Activated naive CD8-positive, alpha-beta T cell treated with anti-CD3 and anti-CD28 coated beads, Interleukin-2, amount 50 U/mL, for 16 hours (primary cell): Measurements from ENCODE around the gene SNRPD3.

Experiments used
- DNase-seq: peaks from one replicate; pipeline ENCODE4 v3.0.0-alpha.2; 2020; ENCODE audit warnings: low read depth, low spot score

Gene SNRPD3

GRCh38 chr22:24567668-24568067 is 11.9 kb downstream of the SNRPD3 start:
- DNase-seq: no peak

- DNase-seq: no peak
Measured at GRCh38 chr22:24571266-24571665, 15.5 kb downstream of the SNRPD3 start.

DNA sequence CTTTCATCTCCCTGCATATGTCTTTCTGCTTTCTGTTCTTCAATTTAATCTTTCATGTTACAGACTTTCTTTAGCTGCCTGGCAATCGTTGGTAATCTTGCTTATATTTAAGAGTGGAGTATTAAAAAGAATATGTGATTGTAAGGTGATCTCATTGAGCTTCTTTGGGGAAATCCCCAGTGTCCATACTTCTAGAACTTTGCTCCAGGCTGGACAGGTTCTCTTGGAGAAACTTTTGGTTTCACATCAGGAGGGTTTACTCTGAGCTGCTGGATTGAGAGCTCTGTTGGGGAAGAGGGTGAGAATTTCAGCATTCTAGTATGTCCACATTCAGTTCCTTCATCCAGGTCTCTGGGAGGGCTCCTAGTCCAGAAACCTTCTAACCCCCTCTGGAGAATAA is 21.0 kb downstream of the SNRPD3 start:
- DNase-seq: no peak

DNA sequence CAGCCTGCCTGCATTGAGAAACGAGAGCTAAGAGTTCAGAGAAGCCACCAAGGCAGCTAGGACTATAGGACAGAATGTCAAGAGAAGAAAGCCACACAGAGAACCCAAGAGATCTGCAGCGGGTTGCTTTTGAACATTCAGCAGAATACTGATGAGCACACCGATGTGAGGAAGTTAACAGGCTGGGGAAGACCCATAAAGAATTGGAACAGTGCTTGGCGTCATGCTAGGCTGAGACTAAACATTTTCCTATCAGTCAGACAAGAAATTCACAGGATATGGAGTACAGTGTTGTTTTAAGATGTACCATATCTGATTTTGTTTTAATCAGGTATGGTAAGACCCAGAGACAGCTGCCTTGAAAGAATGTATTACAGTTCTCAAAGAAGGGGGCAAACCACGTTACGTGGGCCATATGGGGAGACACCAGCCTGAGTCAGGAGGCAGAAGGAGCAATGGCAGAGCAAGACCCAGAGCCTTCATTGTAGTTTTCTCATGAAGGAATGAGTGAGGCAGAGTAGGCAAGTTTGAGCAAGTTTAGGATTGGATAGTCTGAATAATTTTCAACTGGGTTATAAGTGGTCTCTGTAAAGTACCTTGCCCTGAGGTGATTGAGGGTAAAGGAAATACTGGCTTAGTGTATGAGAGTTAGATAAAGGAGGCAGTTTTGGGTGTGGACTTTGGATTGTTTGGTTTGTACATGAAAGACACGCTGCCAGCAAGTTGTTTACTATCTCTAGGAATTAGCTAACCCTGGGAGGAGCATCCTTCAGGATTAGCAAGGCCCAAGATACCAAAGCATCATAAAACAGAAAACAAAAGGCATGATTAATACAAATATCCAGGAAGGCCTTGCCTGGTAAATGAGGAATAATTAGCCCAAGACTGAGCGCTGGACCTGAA is 22.8 kb downstream of the SNRPD3 start:
- DNase-seq: no peak

GRCh38 chr22:24579258-24579601 is 23.4 kb downstream of the SNRPD3 start:
- DNase-seq: no peak

DNA sequence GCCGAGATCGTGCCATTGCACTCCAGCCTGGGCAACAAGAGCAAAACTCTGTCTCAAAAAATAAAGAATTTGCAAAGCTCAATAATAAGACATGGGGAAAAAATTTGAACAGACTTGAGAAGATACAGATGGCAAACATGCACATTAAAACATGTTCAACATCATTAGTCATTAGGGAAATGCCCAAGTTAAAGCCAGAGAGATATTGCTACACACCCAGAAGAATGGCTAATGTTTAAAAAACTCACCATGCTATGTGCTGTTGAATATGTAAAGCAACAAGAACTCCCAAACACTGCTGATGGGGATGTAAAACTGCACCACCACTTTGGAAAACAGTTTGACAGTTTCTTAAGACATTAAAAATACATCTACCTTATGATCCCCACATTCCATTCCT is 24.5 kb downstream of the SNRPD3 start:
- DNase-seq: no peak

DNA sequence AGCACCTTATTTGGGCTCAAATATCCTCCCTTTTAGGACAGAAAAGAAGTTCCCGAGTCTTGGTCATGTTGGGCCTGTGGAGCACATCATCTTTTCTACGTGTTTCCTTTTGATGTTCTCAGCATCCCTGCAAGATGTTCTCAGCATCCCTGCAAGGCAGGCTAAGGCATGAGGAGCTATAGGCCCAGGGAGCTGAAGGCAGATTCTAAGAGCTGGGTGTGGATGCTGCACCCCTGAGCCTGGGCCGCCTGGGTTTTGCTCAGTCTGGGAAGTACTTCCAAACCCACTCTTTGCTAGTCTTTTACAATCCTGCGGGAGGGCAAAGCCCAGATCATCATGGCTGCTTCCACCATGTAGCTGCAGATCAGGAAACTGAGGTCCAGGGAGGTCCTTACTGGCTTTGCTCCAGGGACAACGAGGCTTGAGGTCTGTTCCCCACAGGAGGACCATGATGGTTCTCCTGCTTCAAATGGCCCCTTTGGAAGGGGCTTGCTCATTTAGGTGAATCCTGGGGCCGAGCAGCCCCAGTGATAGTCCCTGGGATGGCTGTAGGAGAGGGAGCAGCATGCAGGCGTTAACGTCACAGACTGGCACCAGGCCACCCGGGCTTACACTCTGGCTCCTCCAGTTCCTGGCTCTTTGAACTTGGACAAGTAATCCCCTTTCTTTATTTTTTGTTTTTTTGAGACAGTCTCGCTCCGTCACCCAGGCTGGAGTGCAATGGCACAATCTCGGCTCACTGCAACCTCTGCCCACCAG is 26.4 kb downstream of the SNRPD3 start:
- DNase-seq: no peak

DNA sequence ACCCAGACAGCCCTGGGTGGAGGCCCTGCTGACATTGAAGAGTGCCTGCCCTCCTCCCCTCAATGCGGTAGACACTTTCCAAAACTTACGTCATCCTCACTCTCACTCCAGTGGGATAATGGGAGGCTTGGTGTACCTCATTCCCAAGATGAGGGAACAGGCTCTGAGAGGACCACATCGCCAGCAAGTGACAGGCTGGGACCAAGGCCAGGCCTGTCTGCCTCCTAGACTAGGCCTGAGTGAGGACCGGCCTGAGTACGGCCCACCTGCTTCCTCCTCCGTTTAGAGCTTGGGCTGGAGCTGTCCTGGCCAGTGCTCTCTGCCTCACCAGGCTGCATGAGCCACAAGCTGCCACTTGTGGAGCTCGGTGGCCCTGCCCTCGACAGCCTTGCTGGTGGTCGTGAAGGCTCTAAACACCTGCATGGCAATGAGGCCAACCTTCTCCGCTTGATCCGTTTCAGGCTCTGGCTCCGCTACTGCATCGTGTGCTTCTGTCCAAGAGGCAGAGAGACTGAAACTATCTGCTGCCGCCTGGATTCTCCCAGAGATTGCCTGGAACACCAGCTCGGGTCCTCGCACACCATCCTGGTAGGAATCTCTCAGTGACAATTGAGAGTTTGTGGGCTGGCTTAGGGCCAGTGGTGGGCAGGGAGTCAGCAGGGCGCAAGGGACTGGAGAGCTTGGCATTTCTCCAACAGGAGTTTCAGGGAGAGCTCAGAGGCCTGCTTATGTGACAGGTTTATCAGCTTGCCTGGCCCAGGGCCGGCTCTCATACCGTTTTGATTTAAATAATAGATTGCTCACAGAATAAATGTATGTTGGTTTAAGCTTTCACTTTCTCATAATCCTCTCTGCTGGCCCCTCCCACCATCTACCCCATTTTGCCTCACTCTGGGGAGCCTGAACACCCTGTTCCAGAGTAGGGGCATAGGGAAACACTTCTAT is 27.7 kb downstream of the SNRPD3 start:
- no peak for DNase-seq

- DNase-seq: no peak
Measured at GRCh38 chr22:24584166-24584790, 28.5 kb downstream of the SNRPD3 start.

GRCh38 chr22:24584871-24585411 is 29.1 kb downstream of the SNRPD3 start:
- DNase-seq: no peak

DNA sequence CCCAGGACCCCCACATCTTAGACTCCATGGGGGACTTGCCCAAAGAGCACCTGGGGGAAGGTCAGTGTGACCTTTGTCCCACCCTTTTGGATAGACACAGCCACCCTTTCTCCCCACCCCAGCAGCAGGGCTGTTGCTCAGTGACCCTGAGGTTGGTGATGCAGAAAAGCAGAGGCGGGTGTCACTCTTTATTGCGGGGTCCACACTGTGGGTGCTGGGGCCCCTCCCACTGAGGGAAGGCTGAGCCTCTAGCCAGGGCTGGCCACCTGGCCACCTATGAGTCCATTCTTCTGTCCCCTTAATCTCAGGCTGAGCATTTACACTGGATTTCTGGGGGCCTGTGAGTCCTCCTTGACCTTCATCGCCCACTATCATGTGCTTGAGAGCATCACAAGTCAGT is 29.7 kb downstream of the SNRPD3 start:
- DNase-seq: no peak

- no peak for DNase-seq
Measured at GRCh38 chr22:24585927-24586546, 30.2 kb downstream of the SNRPD3 start.

- DNase-seq: no peak
Measured at GRCh38 chr22:24587251-24587650, 31.5 kb downstream of the SNRPD3 start.

- DNase-seq: no peak
Measured at GRCh38 chr22:24587948-24588347, 32.1 kb downstream of the SNRPD3 start.

DNA sequence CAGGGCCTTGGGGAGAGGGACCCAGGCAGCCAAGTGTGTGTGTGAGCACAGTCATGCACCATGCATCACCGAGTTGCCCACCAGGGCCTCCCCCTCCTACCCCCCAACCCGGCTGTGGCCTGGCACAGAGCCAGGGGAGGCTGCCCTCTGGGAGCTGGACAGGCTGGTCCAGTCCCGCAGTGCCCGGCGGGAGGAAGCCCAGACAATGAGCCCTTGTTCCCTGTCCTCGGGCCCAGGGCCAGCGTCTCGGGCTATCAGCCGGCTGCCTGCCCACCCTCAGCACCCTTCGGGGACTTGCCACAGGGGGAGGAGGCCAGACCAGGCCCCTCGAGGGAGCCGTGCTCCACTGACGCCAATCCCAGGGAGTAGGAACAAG is 32.6 kb downstream of the SNRPD3 start:
- no peak for DNase-seq

GRCh38 chr22:24588757-24589481 is 33.1 kb downstream of the SNRPD3 start:
- DNase-seq: no peak

GRCh38 chr22:24589518-24590030 is 33.8 kb downstream of the SNRPD3 start:
- DNase-seq: no peak

DNA sequence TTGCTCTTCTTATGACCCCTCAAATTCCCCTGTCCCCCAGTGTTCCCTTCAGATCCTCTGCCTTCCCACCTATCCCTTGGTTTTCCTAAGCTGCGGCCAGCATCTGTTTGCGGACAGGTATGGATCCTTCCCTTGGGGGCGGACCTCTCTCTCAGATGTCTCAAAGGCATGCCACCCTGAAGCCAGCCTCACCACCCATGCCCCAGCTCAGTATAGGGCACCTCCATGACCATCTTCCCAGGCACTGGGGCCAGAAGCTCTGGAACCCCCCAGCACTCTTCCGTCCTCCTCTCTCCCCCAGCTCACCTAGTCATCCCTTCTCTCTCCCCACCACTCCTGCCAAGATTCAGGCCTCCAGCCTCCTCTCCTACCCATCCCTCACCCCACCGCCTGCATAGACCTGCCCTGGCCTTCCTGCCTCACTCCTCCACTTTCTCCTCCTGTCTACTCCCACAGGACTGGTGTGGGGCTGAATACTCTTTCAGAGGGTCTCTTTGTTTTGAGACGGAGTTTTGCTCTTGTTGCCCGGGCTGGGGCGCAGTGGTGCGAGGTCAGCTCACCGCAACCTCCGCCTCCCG is 34.9 kb downstream of the SNRPD3 start:
- DNase-seq: no peak

- DNase-seq: no peak
Measured at GRCh38 chr22:24591286-24591830, 35.6 kb downstream of the SNRPD3 start.
